K562 (cell line): ENCODE data around the gene ZNF181. TPM values are rescaled to one million over a fixed set of nuclear protein-coding genes. Genes with fewer than 3 reads are reported as not detected.

Experiments
- CHD7 ChIP-seq: fragments of 200-600 bp; sonication (generic); IDR thresholded peaks from one replicate; pipeline ENCODE4 v1.6.1; 2012; ENCODE audit warnings: mild to moderate bottlenecking, low read depth, low read length, inconsistent platforms
- ELF1 ChIP-seq: fragments of 200-800 bp; sonication (Bioruptor generic); IDR thresholded peaks from 2 replicates; pipeline ENCODE4 v1.6.1; 2016; ENCODE audit warnings: missing genetic modification characterization, missing compliant biosample characterization
- FOXM1 ChIP-seq, 2 experiments: fragments of 450-650 bp in 1 of 2; sonication (generic) in 1 of 2; formaldehyde crosslinking in 1 of 2; IDR thresholded peaks; 2 replicates each; pipeline versions ENCODE4 v1.6.1 to v1.9.0; 2017 to 2022; ENCODE audit warnings: low read depth in 2 of 2, mild to moderate bottlenecking in 2 of 2, missing genetic modification reagents in 1 of 2, moderate library complexity in 1 of 2
- GTF2E2 ChIP-seq: fragments of 200-800 bp; sonication (Bioruptor generic); IDR thresholded peaks from 2 replicates; pipeline ENCODE4 v1.6.1; 2016; ENCODE audit warnings: missing genetic modification characterization, missing compliant biosample characterization
- HDAC8 ChIP-seq: fragments of 450-650 bp; IDR thresholded peaks from 2 replicates; pipeline ENCODE4 v1.6.1; 2016; ENCODE audit warnings: mild to moderate bottlenecking, missing genetic modification characterization, moderate library complexity, missing compliant biosample characterization
- HMG20B ChIP-seq: fragments of 250-450 bp; sonication (Bioruptor Pico); IDR thresholded peaks from 2 replicates; pipeline ENCODE4 v1.5.0; 2021; ENCODE audit warnings: mild to moderate bottlenecking
- LEF1 ChIP-seq: fragments of 450-650 bp; IDR thresholded peaks from 2 replicates; pipeline ENCODE4 v1.6.1; 2016; ENCODE audit warnings: mild to moderate bottlenecking
- NR4A1 ChIP-seq, 2 experiments: fragments of 250-450 bp in 1 of 2; fragments of 450-650 bp in 1 of 2; sonication (Bioruptor Pico) in 1 of 2; IDR thresholded peaks; 2 replicates each; pipeline versions ENCODE4 v1.4.0 to v1.6.1; 2016 to 2020; ENCODE audit warnings: mild to moderate bottlenecking in 2 of 2, missing compliant biosample characterization in 1 of 2, missing genetic modification characterization in 1 of 2, moderate library complexity in 1 of 2
- RBBP5 ChIP-seq: fragments of 200-600 bp; sonication (generic); IDR thresholded peaks from 2 replicates; pipeline ENCODE4 v1.6.1; 2012; ENCODE audit warnings: borderline replicate concordance, mild to moderate bottlenecking, low read length, control low read depth, inconsistent platforms; ENCODE audit not compliant: insufficient read depth, poor library complexity, severe bottlenecking
- ZBTB26 ChIP-seq: fragments of 450-650 bp; formaldehyde crosslinking; IDR thresholded peaks from 2 replicates; pipeline ENCODE4 v1.4.0; 2022; ENCODE audit warnings: missing genetic modification characterization
- ZEB2 ChIP-seq: fragments of 450-650 bp; IDR thresholded peaks from 2 replicates; pipeline ENCODE4 v1.6.1; 2016
- ZFP1 ChIP-seq: fragments of 450-650 bp; formaldehyde crosslinking; IDR thresholded peaks from 2 replicates; pipeline ENCODE4 v1.4.0; 2020; ENCODE audit warnings: mild to moderate bottlenecking, mixed read lengths
- ZNF212 ChIP-seq: fragments of 450-650 bp; formaldehyde crosslinking; IDR thresholded peaks from 2 replicates; pipeline ENCODE4 v1.4.0; 2020; ENCODE audit warnings: mild to moderate bottlenecking
- ZNF217 ChIP-seq: sonication (generic); formaldehyde crosslinking; IDR thresholded peaks from 2 replicates; pipeline ENCODE4 v1.8.0; 2022; ENCODE audit warnings: mild to moderate bottlenecking, missing genetic modification reagents
- polyA plus RNA-seq, 8 experiments: library from polyadenylated mRNA; depleted of rRNA in 4 of 8; stranded (reverse) in 5 of 8; unstranded in 3 of 8; fragments of >200 nt; fragmentation: Nextera tagmentation in 2 of 8; fragmentation: Illumina TruSeq in 1 of 8; extraction: Ambion mirVana in 2 of 8; extraction: Trizol in 1 of 8; gene quantifications; 2 replicates each; pipeline versions ENCODE4 v1.2.1 to v1.2.3, GENCODE V29; 2011 to 2014; ENCODE audit warnings: inconsistent platforms in 1 of 8, missing spikeins in 1 of 8
- total RNA-seq, 7 experiments: library from RNA; depleted of rRNA in 6 of 7; stranded (reverse); fragments of >200 nt in 6 of 7; fragmentation: Illumina TruSeq in 2 of 7; extraction: Trizol in 2 of 7; gene quantifications; 2 replicates each; pipeline versions ENCODE4 v1.2.1 to v1.2.3, GENCODE V29; 2011 to 2021; ENCODE audit warnings: low replicate concordance in 1 of 7

ZNF181 gene
- total and polyA plus RNA-seq, 9 of the 15 experiments (the other 6 are each of a cell fraction or from before 2014, with no cell fraction given) = 4.3 to 20.3 (median 12.1) TPM

- TF ChIP-seq FOXM1 (IDR thresholded peaks at IDR 0.05; ENCODE audit: low read depth) = no peak
- 0 out of 2 replicates have a peak, but pooled peaks have one; percentile 50 for TF ChIP-seq FOXM1 (CRISPR knock-in tag; IDR thresholded peaks at IDR 0.05; ENCODE audit: low read depth)
- TF ChIP-seq ELF1 (tag) = peak; percentile 90
- TF ChIP-seq ZEB2 = no peak
- no peak for TF ChIP-seq ZBTB26
- no peak for TF ChIP-seq ZFP1 (CRISPR knock-in tag)
- TF ChIP-seq HMG20B (CRISPR knock-in tag) = no peak
- TF ChIP-seq CHD7 = no peak
- TF ChIP-seq LEF1 = peak; percentile 27; the same call in 1 of the 2 replicates
- peak; percentile 87 for TF ChIP-seq RBBP5
- TF ChIP-seq ZNF217 = no peak
- no peak; the same call in 1 of the 2 replicates for TF ChIP-seq HDAC8 (tag)
- TF ChIP-seq GTF2E2 (tag) = peak; percentile 95
- no peak for TF ChIP-seq ZNF212 (CRISPR knock-in tag)
- TF ChIP-seq NR4A1 (CRISPR knock-in tag; IDR thresholded peaks at IDR 0.05) = 0 out of 2 replicates have a peak, but pooled peaks have one; percentile 67
- TF ChIP-seq NR4A1 (tag; IDR thresholded peaks at IDR 0.05) = 0 out of 2 replicates have a peak, but pooled peaks have one; percentile 30
Measured at GRCh38 chr19:34733746-34734536, at the start of gene ZNF181 (continued).
